ENCODE results near the gene OXNAD1.

Gene OXNAD1, protein sequence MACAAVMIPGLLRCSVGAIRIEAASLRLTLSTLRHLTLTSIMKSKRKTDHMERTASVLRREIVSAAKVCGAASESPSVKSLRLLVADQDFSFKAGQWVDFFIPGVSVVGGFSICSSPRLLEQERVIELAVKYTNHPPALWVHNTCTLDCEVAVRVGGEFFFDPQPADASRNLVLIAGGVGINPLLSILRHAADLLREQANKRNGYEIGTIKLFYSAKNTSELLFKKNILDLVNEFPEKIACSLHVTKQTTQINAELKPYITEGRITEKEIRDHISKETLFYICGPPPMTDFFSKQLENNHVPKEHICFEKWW

DNA sequence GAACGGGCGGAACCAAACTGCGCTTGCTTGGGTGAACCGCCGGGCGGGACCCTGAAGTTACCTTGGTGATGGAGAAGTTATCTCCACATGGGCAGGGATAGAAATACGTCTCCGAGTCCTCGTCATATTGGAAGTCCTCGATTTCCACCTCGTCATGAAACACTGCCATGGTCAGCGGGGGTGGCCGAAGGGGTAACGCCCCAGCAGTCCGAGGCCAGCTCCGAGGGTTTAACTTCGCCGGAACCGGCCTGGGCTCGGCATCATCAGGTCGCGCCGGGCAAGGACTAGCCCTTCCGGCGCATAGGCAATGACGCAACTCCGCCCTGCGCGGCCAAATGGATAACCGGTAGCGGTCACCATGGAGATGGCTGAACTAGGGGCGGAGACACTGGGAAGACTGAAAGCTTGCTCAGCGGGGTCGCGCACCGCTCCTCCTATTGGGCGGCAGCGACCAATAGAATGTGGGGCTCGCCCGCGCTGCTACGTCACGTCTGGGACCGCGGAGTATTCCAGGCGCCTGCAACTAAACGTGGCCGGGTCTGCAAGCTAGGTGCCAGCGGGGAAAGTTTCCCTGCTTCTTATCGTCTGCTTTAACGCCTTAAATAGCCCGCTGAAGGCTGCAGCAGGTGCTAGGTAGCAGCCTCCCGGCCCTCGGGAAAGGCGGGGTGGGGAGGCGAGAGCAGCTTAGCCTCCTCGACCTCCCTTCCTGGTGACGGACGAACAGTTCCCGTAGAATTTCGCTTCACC, at the start of gene OXNAD1, which contains the start of gene DPH3:
OXNAD1 (plus strand) TSS at position 505 of the 747 bp plus-strand sequence. CDS start 5,741 bp downstream, outside the sequence.
DPH3 (minus strand) TSS at position 236 of the 747 bp plus-strand sequence; CDS start at position 169, 67 bp downstream.
- peak; percentile 95 for DNase-seq

DNA sequence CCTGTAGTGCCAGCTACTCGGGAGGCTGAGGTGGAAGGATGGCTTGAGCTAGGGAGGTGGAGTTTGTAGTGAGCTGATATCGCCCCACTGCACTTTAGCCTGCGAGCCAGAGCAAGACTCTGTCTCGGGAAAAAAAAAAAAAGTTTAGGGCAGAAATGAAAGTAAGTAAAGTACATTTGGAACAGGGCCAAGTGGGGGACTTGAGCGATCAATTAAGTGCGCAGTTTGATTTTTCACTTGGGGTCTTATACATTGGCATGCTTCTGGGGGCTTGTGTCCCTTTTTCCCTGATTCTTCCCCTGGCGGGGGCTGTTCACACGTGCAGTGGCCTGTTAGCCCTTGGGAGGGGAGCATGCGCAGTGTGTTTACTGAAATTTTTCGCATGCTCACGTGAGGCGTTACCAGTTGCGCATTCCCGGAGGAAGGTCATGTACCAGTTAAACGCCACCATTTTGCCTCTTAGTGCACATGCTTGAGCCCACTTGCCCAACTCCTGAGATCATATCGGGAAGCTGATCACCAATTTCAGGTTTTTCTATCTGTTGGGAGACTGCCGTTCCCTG, 48.6 kb upstream of the OXNAD1 start:
- DNase-seq = no peak

DNA sequence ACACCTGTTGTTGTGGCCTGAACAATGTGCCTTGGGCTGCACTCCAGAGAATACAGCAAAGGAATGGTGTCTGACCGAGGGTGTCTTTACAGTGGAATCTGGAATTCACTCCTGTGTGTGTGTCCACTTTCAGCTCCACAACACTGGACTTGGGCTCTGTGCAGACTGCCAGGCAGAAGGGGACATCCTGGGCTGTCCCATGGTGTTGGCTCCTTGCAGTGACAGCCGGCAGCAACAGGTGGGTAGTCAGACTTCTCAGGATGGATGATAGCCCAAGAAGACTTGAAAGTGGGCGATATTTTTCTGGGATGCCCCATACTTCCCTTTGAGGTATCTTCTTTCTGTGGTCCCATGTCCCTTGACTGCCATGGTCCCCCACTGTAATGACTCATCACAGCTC, 45.2 kb upstream of the OXNAD1 start:
- DNase-seq = no peak

DNA sequence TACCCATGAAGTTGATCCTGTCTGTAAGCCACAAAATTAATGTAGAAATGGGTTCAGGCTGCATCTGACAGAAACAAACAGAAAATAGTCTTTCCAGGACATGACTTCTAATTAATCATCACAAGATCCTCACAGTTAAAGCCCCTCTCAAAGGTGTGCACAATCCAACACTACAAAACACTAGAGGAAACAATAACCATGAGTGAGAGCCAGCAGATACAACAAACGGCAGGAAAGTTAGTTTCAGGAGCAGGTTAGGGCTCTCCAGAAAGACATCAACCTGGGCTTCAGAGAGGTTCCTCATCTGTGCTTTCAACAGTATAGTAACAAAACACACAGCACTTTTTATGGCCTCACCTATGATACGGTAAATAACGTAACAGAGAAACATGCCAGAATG, 43.0 kb upstream of the OXNAD1 start:
- no peak for DNase-seq

DNA sequence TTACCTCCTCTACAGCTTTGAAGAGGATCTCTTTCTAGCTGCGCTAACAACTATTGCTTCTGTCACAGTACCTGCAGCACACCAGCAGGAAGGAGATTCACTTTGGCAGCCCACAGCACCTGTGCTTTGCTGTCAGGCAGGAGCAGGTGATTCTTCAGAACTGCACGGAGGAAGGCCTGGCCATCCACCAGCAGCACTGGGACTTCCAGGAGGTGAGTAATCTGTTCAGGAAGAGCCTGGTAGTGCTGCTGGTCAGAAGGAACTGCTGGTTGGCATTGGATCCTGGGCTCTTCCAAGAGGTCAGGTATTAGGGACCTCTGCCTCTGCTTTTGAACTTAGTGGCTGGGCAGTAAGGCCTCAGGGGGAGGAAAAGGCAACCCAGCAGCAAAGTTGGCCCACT, 42.5 kb upstream of the OXNAD1 start:
- no peak for DNase-seq

DNA sequence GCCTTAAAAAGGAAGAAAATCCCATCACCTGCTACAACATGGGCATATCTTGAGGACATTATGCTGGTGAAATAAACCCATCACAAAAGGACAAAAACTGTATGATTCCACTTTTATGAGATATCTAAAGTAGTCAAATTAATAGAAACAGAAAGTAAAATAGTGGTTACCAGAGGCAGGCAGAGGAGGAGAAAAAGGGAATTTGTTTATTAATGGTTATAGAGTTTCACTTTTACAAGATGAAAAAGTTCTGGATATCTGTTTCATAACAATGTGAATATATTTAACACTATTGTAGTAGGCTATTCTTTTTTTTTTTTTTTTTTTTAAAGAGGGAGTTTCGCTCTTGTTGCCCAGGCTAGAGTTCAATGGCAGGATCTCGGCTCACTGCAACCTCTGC, 40.7 kb upstream of the OXNAD1 start:
- DNase-seq = no peak

DNA sequence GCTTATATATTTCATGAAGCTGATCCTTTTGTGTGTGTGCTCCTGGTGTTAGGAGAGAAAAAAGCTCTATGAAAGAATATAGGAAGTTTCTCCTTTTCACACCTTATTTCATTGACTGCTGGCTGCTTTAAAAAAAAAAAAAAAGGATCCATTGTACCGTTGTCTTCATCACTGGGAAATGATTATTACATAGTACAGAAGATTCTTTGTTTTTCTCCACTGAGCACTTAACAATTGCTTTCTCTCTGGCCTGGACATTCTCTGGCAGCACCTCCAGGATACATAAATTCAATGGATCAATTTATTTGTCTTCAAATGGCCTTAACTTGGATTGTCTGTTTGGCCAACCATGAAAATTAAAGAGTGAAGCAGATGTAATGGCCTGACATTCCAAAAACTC, 37.4 kb upstream of the OXNAD1 start:
- peak; percentile 36 for DNase-seq

DNA sequence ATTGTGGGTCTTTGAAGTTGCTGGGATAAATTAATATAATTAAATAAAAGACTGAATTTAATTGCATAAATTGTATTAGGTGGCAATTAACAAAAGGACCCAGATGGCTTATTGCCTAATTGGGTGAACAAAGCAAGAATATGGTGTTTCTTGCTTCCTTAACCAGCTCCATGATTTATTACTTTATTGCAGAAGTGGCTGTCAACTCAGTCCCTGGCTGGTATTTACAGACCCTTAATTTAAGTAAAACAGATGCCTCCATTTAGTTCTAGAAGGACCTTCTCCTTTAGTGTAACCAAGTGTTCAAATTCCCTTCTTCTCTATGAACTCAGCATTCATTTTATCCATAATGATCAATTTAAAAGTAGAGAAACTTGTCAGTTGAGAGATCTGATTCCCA, 35.3 kb upstream of the OXNAD1 start:
- peak; percentile 54 for DNase-seq

DNA sequence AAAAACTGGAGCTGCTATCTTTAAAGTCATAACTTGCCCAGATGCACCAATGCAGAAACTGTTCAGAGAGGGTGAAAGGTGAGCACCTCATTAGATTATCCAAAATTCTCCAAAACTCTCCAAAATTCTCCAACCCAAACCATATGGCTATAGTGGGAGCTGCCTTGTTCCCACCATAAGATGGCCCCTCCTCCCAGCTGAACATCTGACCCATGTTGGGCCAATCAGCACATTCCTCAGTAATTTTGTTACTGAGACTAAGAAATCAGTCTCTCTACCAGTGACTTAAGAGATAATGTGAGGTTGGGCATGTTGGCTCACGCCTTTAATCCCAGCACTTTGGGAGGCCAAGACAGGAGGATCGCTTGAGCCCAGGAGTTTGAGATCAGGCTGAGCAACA, 33.0 kb upstream of the OXNAD1 start:
- no peak for DNase-seq

DNA sequence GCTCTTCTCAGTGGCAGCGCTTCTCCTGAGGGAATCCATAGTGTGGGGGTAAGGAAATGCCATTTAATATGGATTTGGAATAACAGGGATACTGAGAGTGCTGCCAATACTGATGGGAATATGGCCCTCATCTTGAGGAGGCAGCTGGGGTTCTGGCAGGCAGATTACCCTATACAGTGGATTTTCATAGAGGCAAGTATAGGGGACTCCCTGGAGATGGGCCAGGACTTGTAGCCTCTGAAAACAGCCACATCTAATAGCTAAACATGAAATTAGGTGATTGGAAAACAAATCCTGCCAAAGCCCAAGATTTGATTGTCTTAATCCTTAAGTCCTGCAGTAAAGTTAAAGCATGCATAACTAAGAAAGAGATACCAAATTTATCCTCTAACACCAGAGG, 31.2 kb upstream of the OXNAD1 start:
- no peak for DNase-seq

DNA sequence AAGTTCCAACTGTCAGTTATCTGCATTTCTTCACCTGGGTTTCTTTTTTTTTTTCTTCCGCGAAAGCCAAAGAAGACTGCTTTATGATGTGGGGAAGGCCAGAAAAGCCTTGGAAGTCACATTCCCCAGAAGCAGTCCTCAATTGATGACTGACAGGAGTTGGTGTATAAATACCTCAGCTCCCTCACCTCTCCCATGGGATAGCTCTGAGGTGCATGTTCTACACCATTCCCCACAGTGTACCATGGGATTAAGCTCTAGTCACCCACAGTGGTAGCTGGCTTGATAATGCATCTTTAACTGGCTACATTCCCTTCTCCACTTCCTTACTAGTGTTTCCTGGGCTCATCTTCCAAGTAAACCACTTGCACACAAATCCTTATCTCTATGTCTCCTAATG, 30.7 kb upstream of the OXNAD1 start:
- DNase-seq = no peak

DNA sequence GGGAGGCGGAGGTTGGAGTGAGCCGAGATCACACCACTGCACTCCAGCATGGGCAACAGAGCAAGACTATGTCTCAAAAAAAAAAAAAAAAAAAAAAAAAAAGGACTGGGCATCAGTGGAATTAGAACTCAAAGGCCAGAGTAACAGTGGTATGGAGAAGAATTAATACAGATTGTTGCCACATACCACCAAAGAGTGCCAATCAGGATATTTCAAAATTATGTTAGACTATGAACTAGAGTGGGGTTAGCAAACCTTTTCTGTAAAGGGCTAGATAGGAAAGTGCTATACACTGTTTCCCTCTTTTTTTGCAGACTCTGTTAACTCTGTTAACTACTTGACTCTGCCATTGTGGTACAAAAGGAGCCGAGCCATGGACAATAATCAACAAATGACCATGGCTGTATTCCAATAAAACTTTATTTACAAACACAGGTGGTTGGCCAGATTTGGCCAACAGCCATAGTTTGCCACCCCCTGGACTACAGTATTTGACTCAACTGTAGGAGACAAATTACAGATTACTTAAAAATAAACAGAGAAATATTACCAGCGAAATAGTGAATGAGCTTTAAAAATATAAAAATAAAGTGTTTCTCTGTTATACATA, 28.9 kb upstream of the OXNAD1 start:
- DNase-seq = no peak

DNA sequence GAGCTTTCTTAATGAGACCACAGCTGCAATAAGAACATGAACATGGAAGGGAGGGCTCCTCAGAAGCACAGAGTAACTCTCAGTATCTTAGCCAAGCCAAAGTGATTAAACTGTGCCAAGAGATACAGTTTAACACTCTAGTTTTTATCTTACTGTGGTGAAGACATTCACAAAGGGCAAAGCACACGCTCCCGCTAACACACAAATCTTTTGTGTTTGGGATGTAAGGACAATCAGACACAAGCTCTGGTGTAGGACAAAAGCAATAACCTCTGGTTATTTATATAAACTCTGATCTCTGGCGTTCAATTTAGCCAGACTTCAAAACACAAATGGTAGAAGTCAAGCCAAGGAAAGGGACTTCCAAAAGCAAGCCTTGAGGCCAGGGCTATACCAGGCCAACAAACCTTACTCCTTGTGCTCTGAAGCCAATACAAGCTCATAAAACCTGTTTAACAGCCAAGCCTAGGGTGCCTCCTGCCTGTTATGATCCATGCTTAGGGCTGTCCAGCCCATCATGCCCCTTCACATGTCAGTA, 28.1 kb upstream of the OXNAD1 start:
- DNase-seq = peak; percentile 50

DNA sequence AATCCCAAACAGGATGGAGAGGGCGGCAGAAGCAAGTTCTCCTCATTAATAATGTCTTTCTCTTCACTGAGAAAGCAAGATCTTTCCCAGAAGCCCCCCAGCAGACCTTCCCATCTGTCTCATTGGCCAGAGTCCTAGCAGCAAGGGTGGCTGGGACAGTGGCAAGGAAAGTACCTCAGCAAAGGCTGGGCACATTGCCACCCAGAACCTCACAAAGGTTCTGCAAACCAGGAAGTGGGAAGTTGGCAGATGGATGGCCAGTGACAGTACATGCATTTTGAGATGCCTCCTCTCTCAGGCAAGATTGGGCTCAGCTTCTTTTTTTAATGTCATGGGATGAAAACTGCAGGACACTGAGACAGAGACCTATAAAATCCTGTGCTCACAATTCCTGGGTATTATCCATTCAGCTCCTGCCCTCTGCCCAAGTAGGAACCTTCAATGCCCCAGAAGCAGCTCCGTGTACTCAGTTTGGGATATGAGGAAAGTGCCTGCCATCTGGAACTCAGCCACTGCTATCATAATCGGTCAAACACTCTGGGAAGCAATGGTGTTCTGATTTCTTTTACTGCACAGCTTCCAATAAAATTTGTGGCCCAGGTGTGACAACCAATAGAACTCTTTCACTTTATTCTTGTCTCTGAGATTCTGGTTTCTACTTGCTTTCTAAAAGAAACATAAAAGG, 25.8 kb upstream of the OXNAD1 start:
- DNase-seq = peak; percentile 93

DNA sequence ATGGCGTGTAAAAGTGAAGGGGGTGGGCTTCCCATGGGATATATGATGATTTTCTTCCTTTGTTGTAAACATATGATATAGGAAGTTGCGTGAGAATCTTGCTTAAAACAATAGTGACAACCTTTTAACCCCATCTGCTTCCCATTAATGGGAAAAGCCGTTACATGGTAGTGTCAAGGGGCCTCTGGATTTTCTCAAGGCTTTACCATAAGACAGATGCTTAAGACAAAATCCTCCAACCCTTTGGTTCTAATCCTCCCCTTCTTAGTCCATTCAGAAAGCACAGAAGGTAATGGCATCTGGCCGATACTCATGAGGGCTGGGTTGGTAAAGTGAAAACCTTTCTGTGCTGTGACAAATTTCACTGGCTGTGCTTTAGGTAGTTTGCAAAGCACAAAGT, 25.2 kb upstream of the OXNAD1 start:
- DNase-seq = no peak

DNA sequence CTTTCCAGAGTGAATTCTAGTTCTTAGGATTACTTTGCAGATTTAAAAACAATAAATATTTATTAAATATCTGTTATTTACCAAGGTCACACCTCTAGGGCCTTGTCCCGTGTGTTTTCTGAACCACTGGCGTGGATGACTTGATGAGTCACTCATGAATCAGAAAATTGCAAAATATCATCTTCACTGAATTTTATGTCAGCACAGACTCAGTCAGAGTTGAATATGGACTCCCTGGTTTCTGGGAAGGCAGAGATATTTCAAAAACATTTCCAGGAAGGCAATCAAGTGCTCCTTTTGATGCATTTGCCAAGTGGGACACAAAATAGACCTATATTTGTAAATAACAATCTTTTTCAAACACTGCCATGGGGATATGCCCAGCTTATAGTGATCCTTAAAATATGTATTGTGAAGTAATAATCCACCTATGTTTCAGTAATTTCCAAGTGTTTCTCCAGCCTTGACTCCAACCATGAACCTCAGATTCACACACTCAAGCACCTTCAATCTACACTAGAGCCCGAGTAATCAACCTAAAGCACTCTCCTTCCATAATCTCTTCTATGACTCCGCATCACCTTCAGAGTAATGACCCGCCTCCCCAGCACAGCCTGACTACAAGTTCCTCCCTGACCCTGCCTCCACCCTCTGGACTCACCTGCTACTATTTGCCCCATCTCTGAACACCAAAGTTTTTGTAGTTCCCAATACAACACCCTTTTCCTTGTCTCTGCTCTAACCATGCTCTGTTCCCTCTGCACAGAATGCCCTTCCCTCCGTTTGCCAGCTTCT, 24.6 kb upstream of the OXNAD1 start:
- no peak for DNase-seq

DNA sequence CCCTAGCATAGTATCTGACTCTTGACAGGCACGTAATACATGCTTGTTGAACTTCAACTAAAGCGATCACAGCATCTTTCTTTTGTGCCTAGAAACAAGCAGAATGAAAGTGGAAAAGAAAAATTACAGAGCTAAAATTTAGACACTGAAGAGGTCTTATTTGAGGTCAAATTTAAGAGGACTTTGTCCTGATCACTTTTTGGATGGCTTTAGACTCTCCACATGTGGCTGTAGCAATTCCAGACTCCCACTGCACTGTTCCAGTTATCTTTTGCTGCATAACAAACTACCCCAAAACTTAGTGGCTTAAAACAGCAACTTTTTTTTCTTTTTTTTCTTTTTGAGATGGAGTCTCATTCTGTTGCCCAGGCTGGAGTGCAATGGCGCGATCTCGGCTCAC, 23.8 kb upstream of the OXNAD1 start:
- DNase-seq = no peak

DNA sequence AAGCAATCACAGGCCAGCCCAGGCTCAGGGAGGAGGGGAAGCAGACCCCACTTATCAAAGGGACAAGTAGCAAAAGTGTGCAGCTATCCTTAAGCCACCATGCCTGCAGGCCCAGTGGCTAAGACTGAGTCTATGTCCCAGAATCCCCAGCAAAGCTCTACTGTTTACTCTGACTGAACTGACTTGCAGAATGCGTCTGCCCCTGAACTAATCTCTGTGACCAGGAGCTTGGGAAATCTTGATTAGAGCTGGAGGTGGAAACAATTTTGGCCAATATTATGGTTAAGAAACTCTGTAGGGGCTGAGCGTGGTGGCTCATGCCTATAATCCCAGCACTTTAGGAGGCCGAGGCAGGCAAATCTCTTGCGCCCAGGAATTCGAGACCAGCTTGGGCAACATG, 22.8 kb upstream of the OXNAD1 start:
- no peak for DNase-seq

DNA sequence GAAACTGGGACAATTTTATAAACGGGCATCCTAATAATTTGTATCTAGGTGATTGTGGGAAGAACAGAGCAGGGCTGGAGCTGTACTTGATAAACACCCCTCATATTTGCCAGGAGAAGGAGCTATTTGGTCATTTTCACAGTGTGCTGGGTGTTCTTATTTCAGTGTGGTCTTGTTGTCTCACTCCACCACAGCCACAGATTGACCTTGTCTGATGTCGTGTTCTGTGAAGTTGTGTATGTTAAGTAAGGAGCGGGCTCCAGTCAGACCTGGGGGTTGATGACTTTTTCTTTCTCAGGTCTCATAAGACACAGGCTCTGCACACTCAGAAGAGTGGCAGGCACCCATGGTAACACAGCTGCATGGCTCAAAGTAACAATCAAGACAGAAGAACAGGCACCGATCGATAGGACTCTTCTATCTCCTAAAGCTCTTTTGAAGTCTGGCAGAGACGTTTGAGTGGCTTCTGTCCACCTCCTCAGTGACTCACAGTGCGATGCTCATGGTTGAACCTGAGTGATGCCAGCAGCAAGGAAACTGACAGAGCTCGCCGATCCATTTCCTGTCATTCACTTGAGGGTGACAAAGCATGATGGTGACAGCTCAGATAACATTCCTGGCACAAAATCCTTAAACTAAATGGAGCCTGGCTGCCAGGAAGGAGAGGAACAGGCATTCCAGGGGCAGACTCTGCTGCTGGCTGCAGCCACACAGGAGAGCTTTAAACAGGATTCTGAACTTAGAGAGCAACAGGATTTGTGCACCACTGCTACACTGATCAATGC, 21.1 kb upstream of the OXNAD1 start:
- DNase-seq = peak; percentile 21

DNA sequence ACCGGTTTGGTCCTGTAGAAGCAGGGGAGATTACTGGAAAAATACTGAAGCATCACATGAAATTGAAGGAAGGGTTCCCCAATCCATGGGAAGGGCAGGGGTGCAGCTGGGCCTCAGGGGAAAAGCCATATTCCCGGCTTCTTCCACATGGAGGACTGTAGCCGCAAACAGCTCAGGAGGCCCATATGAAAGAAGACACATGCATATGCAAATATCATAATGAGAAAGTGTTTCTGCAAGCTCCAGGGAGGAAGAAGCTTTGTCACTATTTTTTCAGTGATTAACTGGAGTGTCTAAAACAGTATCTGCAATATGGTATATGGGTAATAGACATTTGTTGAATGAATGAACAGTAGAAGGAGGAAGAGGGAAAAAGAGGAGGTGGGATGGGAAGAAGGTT, 19.4 kb upstream of the OXNAD1 start:
- DNase-seq = no peak

Data from NCI-H446 treated with DMSO at 0.1 percent for 48 hours (cell line).